Activated naive CD8-positive, alpha-beta T cell treated with anti-CD3 and anti-CD28 coated beads, Interleukin-2, amount 50 U/mL, for 16 hours (primary cell): ENCODE results near the gene PRDM1.
"Not testable (repeated sequence)": the region's sequence is repeated elsewhere in the genome, so short reads cannot be mapped to it uniquely, and the experiment has no call there.

Experiments used
- DNase-seq: peaks from one replicate; pipeline ENCODE4 v3.0.0-alpha.2; 2020; ENCODE audit warnings: low read depth, low spot score

The PRDM1 gene

GRCh38 chr6:106136845-106137244 is 50.7 kb downstream of the PRDM1 start:
- no peak for DNase-seq

- no peak for DNase-seq
Measured at GRCh38 chr6:106138151-106138550, 52.0 kb downstream of the PRDM1 start.

DNA sequence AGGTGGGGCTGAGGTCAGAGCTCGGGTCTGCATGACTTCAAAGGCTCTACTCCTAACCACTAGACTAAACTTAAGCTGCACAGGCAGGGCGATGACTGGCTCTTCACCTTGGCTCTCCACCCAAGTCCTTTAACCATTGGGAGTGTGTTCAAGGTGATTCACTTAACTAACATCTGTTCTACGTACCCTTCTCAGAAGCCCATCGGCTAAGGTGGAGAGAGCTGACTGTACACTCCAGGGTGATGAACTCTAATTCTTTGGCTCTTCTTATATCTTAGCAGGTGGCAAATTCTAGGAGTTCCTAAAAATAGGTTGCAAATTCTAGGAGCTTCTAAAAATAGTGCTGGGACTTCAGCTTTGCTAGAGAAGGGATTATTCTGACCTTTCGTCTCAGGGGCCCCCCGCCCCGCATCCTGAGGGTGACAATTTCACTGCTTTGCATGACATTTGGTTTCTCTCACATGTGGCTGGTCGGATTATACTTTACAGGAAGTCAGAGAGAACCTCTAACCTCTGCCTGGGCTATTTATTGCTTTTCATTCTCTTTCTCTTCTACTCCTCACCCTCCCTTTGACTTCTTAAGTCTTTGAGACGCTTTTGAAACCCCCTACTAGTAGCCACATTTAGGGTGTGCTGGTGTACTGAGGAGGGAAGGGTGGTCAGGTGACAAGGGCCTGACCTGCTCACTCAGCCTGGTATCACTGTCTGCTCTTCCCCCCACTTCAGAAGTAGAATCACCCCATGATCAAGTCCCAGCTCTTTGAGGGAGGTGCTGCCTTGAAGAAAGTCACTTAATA is 55.5 kb downstream of the PRDM1 start:
- DNase-seq: peak; percentile 47

DNA sequence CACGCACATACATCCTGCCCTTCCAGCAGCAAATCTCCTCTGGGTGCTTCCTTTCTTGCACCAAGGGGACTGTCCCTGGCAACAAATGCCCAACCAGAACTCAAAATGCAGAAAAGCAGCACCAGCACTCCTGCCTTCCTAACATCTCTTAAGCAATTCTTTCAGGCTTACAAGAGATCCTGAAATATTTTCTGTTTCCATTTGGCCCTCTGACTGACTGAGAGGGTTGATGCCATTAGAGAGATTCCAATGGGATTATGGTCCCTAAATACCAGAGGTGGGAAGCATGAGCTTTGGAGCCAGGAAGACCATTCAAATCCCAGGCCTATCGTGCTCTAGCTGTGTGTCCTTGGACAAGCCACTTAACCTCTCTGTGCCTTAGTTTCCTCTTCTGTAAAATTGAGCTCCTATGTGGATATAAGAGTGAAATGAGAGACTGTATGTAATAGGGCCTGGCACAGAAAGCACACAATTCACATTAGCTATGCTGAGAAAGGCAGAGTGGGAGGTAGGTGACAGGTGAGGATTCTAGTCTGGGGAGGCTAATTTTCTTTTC is 56.8 kb downstream of the PRDM1 start:
- DNase-seq: no peak

DNA sequence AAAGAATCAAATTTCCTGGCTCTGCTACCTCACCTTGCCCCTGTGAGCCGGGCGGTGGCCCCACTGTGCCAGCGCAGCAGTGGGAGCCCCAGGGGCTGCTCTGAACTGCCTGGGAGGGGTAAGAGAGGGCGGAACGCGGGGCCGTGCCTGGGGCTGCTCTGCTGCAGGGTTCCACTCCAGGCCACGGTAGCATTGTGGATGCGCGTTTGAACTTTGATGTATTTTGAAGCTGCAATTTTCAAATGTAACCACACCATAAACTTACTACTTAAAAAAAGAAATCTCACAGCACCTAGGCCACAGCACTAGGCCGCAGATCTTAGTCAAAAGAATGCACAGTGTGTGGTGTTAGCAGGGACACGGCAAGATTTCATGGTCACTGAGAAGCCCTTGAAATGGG is 57.5 kb downstream of the PRDM1 start:
- DNase-seq: no peak

DNA sequence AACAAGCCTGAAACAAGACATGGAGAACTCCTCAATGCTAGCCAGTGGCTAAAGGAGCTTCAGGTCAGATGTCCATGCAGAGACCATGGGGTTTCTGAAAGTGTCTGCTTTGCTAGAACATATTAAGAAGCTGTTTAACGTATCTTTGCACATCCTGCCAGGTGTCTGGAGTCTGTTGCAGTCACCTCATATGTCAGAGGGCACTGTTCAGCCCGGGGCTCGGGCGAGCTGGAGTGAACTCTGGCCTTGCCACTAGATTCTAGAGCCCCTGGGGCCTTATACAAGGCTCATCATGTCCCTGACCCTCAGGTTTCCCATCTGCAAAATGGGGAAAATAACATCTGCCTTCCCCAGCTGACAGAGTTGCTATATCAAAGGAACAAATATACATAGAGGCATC is 59.0 kb downstream of the PRDM1 start:
- DNase-seq: no peak

DNA sequence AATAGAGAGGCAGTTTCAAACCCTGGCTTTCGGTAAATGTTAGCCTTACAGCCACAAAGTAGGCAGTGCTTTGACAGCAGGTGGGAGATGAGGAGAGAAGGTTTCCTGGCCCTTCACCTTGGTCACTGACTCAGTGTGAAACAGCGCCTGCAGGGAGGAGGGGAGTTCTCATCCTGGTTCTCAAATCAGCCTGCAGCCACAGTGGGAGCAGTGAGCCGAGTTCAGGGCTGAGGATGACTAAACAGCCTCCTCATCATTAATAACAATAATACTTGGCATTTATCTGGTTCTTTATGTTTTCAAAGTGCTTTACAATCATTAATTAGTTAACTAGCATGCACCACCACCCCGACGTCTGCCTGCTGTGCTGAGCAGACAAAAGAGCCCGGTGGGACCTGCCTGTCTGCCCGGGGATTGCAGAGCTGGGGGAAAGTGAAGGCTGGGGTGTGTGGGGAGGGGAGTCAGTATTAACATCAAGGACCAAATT is 59.6 kb downstream of the PRDM1 start:
- no peak for DNase-seq

GRCh38 chr6:106146852-106147351 is 60.8 kb downstream of the PRDM1 start:
- no peak for DNase-seq

DNA sequence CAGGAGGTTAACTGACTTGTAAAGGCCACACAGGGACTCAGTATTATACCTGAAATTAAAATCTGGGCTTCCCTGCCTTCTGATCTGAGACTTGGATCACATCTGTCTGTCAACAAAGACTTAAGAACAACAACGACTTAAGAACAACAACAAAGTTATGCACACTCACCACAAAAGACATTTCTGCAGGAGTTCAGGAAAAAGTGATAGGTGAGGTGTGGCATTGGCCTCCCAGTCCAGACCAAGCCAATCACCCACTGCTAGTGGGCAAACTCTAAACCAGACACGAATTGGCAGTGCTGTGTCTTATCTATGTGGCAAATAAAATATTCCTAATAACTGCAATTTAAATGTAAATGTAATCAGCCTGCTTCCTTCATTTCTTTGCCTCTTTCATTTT is 61.3 kb downstream of the PRDM1 start:
- no peak for DNase-seq

- no peak for DNase-seq
Measured at GRCh38 chr6:106149472-106150069, 63.4 kb downstream of the PRDM1 start.

GRCh38 chr6:106152476-106152875 is 66.3 kb downstream of the PRDM1 start:
- DNase-seq: not testable (repeated sequence)

DNA sequence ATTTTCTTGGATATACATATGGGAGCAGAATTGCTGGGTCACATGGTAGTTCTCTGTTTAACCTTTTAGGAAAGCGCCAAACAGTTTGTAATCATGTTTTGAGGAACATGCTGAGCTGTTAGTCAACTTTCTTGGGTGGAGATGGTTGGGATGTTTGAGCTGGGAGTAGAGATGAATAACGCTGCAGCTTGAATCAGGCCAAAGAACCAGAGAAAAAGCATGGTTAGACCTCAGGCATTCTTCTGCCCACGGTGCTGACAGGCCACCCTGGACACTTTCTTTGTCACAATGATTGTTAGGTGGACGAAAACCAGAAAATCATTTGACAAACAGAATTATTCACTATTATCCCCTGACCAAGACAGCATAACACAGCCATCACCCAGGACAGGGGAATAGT is 66.8 kb downstream of the PRDM1 start:
- no peak for DNase-seq

GRCh38 chr6:106154326-106154725 is 68.2 kb downstream of the PRDM1 start:
- DNase-seq: no peak

DNA sequence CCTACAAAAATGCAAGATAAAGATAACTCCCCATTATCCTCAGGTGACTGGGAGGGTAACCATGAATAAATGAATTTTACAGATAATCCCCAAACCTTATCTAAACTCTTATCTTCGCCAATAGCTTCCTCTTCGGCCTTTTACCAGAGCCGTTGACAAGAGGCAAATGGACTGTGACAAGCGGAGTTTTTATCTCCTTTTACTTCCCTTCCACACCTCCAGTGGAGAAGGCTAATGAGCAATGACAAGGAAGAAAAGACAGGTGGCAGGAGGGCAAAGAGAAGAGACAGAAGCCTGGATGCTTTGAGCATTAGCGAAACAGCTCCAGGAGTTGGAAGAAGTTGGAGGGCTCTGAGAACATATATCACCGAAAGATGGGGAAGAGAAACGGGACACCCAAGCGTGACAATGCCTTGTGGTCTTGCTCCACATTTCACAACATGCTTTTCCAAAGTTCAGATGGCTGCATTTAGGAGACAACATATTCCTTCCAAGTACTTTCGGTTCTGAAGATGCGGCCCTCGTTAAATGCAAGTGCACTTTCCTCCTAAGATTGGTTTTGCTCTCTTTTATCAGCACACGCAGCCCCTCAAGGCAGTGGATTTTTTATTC is 69.2 kb downstream of the PRDM1 start:
- no peak for DNase-seq

DNA sequence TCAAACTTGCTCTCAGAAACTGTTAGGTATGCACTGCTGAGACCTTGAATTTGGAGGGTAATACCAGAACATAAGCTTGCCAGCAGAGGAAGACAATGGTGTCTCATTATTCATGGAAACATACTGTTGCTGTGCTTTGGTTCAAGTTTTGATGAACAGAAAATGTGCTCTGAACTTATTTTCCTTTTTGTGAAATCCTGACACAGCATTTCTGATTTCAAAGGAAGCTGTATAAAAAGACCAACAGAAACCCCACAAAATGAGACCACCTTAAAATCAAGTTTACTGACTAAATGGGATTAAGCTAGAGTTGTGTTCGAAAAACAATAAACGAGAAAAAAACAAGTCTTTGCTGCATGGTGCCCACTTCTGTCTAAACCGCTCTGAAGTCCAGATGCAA is 70.3 kb downstream of the PRDM1 start:
- no peak for DNase-seq

DNA sequence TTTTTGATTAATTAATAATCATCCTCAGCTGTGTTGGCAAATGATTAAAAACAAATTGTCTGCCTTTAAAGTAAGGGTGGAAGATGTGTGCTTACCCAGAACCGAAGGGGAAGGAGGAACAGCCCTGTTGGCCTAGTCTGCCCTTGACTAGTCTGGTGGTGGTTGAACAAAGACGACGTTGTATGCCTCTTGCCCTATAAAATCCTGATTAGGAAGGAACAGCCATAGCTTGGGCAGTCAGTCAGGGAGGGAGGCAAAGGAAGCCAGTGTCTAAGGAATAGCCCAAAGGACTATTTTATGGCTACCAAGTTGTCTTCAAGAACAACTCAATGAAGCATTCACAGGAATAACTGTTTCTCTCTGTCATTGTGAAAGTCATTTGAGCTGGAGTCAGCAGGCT is 70.7 kb downstream of the PRDM1 start:
- no peak for DNase-seq

DNA sequence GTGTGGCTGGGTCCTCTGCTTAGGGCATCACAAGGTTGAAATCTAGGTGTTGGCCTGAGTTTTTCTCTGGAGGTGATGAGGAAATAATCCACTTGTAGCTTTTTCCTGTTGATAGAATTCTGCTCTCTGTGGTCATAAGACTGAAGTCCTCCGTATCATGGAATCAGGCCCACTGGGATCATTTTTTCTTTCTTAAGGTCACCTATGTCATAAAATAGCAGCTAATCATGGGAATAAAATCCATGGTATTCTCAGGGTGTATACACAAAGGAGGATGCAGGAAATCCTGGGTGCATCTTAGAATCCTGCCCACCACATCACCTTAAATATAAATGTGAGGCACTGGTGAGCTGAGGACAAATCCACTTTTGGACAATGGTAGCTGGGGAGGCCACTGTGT is 72.7 kb downstream of the PRDM1 start:
- no peak for DNase-seq
